HEK293 (cell line): ENCODE results near the gene MAP3K20.

Source experiments
- CTCF ChIA-PET: fragments of 350-600 bp; formaldehyde crosslinking; extraction: SDS; loops from one replicate; lab custom pipeline; 2021; ENCODE audit warnings: antibody characterized with exemption; lab: Yijun Ruan, JAX
- POLR2A ChIA-PET: fragments of 300-600 bp; formaldehyde crosslinking; extraction: SDS; loops from one replicate; lab custom pipeline; 2020; ENCODE audit warnings: antibody characterized with exemption, inconsistent platforms; lab: Yijun Ruan, JAX
- H3K27ac ChIP-seq: fragments of 200-500 bp; sonication (Bioruptor generic); 2 replicates; pipeline ENCODE4 v1.5.1; 2014; ENCODE audit warnings: low read depth, low read length, control low read depth, inconsistent platforms; ENCODE audit errors: extremely low read depth
- H3K36me3 ChIP-seq, 2 experiments: fragments of 200-500 bp in 1 of 2; sonication (Bioruptor generic) in 1 of 2; 1 replicate in 1 of 2; 2 replicates in 1 of 2; pipeline ENCODE4 v1.5.1; 2014 to 2017; ENCODE audit warnings: inconsistent platforms in 2 of 2, low read length in 2 of 2; ENCODE audit not compliant: control insufficient read depth in 2 of 2, insufficient read depth in 1 of 2
- H3K4me1 ChIP-seq: fragments of 200-500 bp; sonication (Bioruptor generic); 2 replicates; pipeline ENCODE4 v1.5.1; 2014; ENCODE audit warnings: mild to moderate bottlenecking, low read length, inconsistent platforms; ENCODE audit not compliant: control insufficient read depth, insufficient read depth
- H3K4me3 ChIP-seq: 2 replicates; pipeline ENCODE4 v1.5.1; 2011; ENCODE audit warnings: low read depth, mild to moderate bottlenecking, control low read depth, low read length, moderate library complexity
- H3K9me3 ChIP-seq: fragments of 200-500 bp; sonication (Bioruptor generic); 2 replicates; pipeline ENCODE4 v1.5.1; 2014; ENCODE audit warnings: low read depth, low read length, inconsistent platforms; ENCODE audit not compliant: control insufficient read depth, insufficient read depth
- EGR2 ChIP-seq: fragments of 450-650 bp; formaldehyde crosslinking; IDR thresholded peaks from 2 replicates; pipeline ENCODE4 v1.5.1; 2016; ENCODE audit warnings: low read depth, missing biosample characterization, missing genetic modification characterization
- GFI1B ChIP-seq: fragments of 450-650 bp; formaldehyde crosslinking; IDR thresholded peaks from 2 replicates; pipeline ENCODE4 v1.5.1; 2016; ENCODE audit warnings: missing biosample characterization, missing genetic modification characterization
- KLF9 ChIP-seq: fragments of 450-650 bp; formaldehyde crosslinking; IDR thresholded peaks from 2 replicates; pipeline ENCODE4 v1.5.1; 2016; ENCODE audit warnings: missing biosample characterization, missing genetic modification characterization, low read depth
- SETDB1 ChIP-seq: IDR thresholded peaks from one replicate; pipeline ENCODE4 v1.6.1; 2017; ENCODE audit warnings: mild to moderate bottlenecking, low read length, moderate library complexity, mixed read lengths; ENCODE audit not compliant: insufficient read length
- ZBTB7A ChIP-seq: fragments of 450-650 bp; formaldehyde crosslinking; IDR thresholded peaks from 2 replicates; pipeline ENCODE4 v1.5.1; 2016; ENCODE audit warnings: low read depth, missing biosample characterization, missing genetic modification characterization
- ZNF112 ChIP-seq: fragments of 450-650 bp; formaldehyde crosslinking; IDR thresholded peaks from 2 replicates; pipeline ENCODE4 v1.5.0; 2017; ENCODE audit warnings: missing biosample characterization, missing genetic modification characterization
- ZNF121 ChIP-seq: fragments of 450-650 bp; formaldehyde crosslinking; IDR thresholded peaks from 2 replicates; pipeline ENCODE4 v1.5.1; 2016; ENCODE audit warnings: missing biosample characterization, missing genetic modification characterization
- ZNF174 ChIP-seq: fragments of 450-650 bp; formaldehyde crosslinking; IDR thresholded peaks from 2 replicates; pipeline ENCODE4 v1.5.0; 2017; ENCODE audit warnings: missing biosample characterization, mild to moderate bottlenecking, missing genetic modification characterization
- ZNF18 ChIP-seq: fragments of 450-650 bp; formaldehyde crosslinking; IDR thresholded peaks from 2 replicates; pipeline ENCODE4 v1.5.1; 2016; ENCODE audit warnings: missing biosample characterization, missing genetic modification characterization
- ZNF571 ChIP-seq: fragments of 450-650 bp; formaldehyde crosslinking; IDR thresholded peaks from 2 replicates; pipeline ENCODE4 v1.5.0; 2017; ENCODE audit warnings: missing biosample characterization, missing genetic modification characterization
- TF ChIP-seq, protein P1 (sequence below): fragments of 450-650 bp; formaldehyde crosslinking; IDR thresholded peaks from 2 replicates; pipeline ENCODE4 v1.5.1; 2016; ENCODE audit warnings: missing biosample characterization, missing genetic modification characterization
- TF ChIP-seq, protein P2 (sequence below): fragments of 450-650 bp; formaldehyde crosslinking; IDR thresholded peaks from 2 replicates; pipeline ENCODE4 v1.5.1; 2016; ENCODE audit warnings: missing biosample characterization, missing genetic modification characterization
- TF ChIP-seq, protein P3 (sequence below): fragments of 450-650 bp; formaldehyde crosslinking; IDR thresholded peaks from 2 replicates; pipeline ENCODE4 v1.5.1; 2016; ENCODE audit warnings: missing biosample characterization, missing genetic modification characterization, low read depth
- TF ChIP-seq, protein P4 (sequence below): fragments of 450-650 bp; formaldehyde crosslinking; conservative IDR thresholded peaks from 2 replicates; pipeline ENCODE4 v1.5.1; 2016; ENCODE audit warnings: low read depth, missing biosample characterization, missing genetic modification characterization
- TF ChIP-seq, protein P5 (sequence below): fragments of 450-650 bp; formaldehyde crosslinking; IDR thresholded peaks from 2 replicates; pipeline ENCODE4 v1.5.1; 2017; ENCODE audit warnings: missing biosample characterization, missing genetic modification characterization

The MAP3K20 gene

DNA sequence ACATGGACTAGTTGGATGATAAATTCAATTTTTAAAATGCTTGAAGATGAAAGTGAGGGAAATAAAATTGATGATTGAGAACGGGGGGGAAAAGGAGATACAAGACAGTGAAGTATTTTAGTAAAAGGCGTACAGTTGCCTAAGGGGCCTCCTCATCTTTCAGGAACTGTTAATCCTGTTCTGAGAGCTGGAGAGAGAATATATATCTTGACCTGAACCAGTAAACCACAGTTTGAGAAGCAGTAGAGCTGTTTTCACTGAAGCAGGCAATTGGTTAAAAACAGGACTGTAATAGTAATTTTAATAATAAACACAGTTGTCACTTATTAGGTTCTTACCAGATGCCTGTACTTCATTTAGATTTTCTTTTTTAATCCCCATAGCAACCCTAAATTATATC is 137.5 kb downstream of the MAP3K20 start:
- no peaks in the 10 kb centered on the region for H3K4me1 ChIP-seq
- no peaks in the 10 kb centered on the region for H3K9me3 ChIP-seq
- POLR2A ChIA-PET: no interaction called here
- no peak overlapping the region for H3K27ac ChIP-seq
- CTCF ChIA-PET: interaction anchor here (1.2 to 15.0 kb wide), 2 partner anchors 13 to 184 kb away, joined by 3 to 255 read pairs; no protein-coding TSS in a partner anchor
- no peak overlapping the region for H3K4me3 ChIP-seq
- TF ChIP-seq ZNF571 (no peak), ZNF174 (tag by site-specific recombination) (no peak), ZNF112 (tag by site-specific recombination) (no peak), KLF9 (no peak), GFI1B (tag by site-specific recombination) (no peak), ZBTB7A (tag by site-specific recombination) (no peak), ZNF18 (no peak), SETDB1 (no peak), ZNF121 (no peak), EGR2 (no peak)
- TF ChIP-seq, protein P1, sequence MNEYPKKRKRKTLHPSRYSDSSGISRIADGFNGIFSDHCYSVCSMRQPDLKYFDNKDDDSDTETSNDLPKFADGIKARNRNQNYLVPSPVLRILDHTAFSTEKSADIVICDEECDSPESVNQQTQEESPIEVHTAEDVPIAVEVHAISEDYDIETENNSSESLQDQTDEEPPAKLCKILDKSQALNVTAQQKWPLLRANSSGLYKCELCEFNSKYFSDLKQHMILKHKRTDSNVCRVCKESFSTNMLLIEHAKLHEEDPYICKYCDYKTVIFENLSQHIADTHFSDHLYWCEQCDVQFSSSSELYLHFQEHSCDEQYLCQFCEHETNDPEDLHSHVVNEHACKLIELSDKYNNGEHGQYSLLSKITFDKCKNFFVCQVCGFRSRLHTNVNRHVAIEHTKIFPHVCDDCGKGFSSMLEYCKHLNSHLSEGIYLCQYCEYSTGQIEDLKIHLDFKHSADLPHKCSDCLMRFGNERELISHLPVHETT (tag by site-specific recombination): no peak
- TF ChIP-seq, protein P2, sequence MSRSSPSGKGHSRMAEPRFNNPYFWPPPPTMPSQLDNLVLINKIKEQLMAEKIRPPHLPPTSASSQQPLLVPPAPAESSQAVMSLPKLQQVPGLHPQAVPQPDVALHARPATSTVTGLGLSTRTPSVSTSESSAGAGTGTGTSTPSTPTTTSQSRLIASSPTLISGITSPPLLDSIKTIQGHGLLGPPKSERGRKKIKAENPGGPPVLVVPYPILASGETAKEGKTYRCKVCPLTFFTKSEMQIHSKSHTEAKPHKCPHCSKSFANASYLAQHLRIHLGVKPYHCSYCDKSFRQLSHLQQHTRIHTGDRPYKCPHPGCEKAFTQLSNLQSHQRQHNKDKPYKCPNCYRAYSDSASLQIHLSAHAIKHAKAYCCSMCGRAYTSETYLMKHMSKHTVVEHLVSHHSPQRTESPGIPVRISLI (tag by site-specific recombination): no peak
- TF ChIP-seq, protein P3, sequence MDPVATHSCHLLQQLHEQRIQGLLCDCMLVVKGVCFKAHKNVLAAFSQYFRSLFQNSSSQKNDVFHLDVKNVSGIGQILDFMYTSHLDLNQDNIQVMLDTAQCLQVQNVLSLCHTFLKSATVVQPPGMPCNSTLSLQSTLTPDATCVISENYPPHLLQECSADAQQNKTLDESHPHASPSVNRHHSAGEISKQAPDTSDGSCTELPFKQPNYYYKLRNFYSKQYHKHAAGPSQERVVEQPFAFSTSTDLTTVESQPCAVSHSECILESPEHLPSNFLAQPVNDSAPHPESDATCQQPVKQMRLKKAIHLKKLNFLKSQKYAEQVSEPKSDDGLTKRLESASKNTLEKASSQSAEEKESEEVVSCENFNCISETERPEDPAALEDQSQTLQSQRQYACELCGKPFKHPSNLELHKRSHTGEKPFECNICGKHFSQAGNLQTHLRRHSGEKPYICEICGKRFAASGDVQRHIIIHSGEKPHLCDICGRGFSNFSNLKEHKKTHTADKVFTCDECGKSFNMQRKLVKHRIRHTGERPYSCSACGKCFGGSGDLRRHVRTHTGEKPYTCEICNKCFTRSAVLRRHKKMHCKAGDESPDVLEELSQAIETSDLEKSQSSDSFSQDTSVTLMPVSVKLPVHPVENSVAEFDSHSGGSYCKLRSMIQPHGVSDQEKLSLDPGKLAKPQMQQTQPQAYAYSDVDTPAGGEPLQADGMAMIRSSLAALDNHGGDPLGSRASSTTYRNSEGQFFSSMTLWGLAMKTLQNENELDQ (tag by site-specific recombination): no peak
- TF ChIP-seq, protein P4, sequence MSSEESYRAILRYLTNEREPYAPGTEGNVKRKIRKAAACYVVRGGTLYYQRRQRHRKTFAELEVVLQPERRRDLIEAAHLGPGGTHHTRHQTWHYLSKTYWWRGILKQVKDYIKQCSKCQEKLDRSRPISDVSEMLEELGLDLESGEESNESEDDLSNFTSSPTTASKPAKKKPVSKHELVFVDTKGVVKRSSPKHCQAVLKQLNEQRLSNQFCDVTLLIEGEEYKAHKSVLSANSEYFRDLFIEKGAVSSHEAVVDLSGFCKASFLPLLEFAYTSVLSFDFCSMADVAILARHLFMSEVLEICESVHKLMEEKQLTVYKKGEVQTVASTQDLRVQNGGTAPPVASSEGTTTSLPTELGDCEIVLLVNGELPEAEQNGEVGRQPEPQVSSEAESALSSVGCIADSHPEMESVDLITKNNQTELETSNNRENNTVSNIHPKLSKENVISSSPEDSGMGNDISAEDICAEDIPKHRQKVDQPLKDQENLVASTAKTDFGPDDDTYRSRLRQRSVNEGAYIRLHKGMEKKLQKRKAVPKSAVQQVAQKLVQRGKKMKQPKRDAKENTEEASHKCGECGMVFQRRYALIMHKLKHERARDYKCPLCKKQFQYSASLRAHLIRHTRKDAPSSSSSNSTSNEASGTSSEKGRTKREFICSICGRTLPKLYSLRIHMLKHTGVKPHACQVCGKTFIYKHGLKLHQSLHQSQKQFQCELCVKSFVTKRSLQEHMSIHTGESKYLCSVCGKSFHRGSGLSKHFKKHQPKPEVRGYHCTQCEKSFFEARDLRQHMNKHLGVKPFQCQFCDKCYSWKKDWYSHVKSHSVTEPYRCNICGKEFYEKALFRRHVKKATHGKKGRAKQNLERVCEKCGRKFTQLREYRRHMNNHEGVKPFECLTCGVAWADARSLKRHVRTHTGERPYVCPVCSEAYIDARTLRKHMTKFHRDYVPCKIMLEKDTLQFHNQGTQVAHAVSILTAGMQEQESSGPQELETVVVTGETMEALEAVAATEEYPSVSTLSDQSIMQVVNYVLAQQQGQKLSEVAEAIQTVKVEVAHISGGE (tag by site-specific recombination): no peak
- TF ChIP-seq, protein P5, sequence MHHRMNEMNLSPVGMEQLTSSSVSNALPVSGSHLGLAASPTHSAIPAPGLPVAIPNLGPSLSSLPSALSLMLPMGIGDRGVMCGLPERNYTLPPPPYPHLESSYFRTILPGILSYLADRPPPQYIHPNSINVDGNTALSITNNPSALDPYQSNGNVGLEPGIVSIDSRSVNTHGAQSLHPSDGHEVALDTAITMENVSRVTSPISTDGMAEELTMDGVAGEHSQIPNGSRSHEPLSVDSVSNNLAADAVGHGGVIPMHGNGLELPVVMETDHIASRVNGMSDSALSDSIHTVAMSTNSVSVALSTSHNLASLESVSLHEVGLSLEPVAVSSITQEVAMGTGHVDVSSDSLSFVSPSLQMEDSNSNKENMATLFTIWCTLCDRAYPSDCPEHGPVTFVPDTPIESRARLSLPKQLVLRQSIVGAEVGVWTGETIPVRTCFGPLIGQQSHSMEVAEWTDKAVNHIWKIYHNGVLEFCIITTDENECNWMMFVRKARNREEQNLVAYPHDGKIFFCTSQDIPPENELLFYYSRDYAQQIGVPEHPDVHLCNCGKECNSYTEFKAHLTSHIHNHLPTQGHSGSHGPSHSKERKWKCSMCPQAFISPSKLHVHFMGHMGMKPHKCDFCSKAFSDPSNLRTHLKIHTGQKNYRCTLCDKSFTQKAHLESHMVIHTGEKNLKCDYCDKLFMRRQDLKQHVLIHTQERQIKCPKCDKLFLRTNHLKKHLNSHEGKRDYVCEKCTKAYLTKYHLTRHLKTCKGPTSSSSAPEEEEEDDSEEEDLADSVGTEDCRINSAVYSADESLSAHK (tag by site-specific recombination): no peak
- peaks cover 0 to 13% of the 10 kb centered on the region in 2 experiments; a peak in 2 of 3 replicates for H3K36me3 ChIP-seq
